Liver (tissue), 9 donors: Measurements from ENCODE around the gene LMBRD1. TPM values are rescaled to one million over a fixed set of nuclear protein-coding genes. Genes with fewer than 3 reads are reported as not detected.

Experiments
- DNase-seq: peaks from one replicate; pipeline ENCODE4 v3.0.0-alpha.2; 2017; ENCODE audit warnings: low spot score
- H3K27ac ChIP-seq, 2 donors: one replicate each; pipeline ENCODE4 v1.7.0; 2013; ENCODE audit warnings: inconsistent platforms in 2 of 2, low read length in 2 of 2, control low read depth in 1 of 2, low read depth in 1 of 2, mild to moderate bottlenecking in 1 of 2
- H3K27me3 ChIP-seq, 4 donors: one replicate each; pipeline versions ENCODE4 v1.6.1 to v1.7.0; 2013; ENCODE audit warnings: low read length in 3 of 4, inconsistent platforms in 1 of 4, mild to moderate bottlenecking in 1 of 4, moderate library complexity in 1 of 4; ENCODE audit not compliant: control insufficient read depth in 4 of 4, insufficient read depth in 4 of 4
- H3K36me3 ChIP-seq, 4 donors: one replicate each; pipeline versions ENCODE4 v1.6.1 to v1.7.0; 2013; ENCODE audit warnings: low read length in 3 of 4, mild to moderate bottlenecking in 3 of 4, low read depth in 1 of 4, moderate library complexity in 1 of 4; ENCODE audit not compliant: control insufficient read depth in 4 of 4, insufficient read depth in 3 of 4
- H3K4me1 ChIP-seq, 4 donors: one replicate each; pipeline versions ENCODE4 v1.6.1 to v1.7.0; 2013; ENCODE audit warnings: low read length in 3 of 4, mild to moderate bottlenecking in 3 of 4, moderate library complexity in 1 of 4; ENCODE audit not compliant: control insufficient read depth in 4 of 4, insufficient read depth in 4 of 4
- H3K4me3 ChIP-seq, 3 donors: one replicate each; pipeline versions ENCODE4 v1.6.1 to v1.7.0; 2013; ENCODE audit warnings: low read length in 3 of 3, control low read depth in 1 of 3, low read depth in 1 of 3, mild to moderate bottlenecking in 1 of 3
- H3K9ac ChIP-seq, 2 donors: one replicate each; pipeline ENCODE4 v1.7.0; 2013; ENCODE audit warnings: low read length in 2 of 2, mild to moderate bottlenecking in 2 of 2, moderate library complexity in 2 of 2, control low read depth in 1 of 2, low read depth in 1 of 2
- H3K9me3 ChIP-seq, 4 donors: one replicate each; pipeline versions ENCODE4 v1.6.1 to v1.7.0; 2013; ENCODE audit warnings: low read length in 3 of 4; ENCODE audit not compliant: control insufficient read depth in 4 of 4
- CTCF ChIP-seq: fragments of 150-350 bp; IDR thresholded peaks from 2 replicates; pipeline ENCODE4 v1.5.1; 2017; ENCODE audit warnings: improper control_type of control experiment, low read depth, low read length; ENCODE audit not compliant: missing input control
- HNF4A ChIP-seq, 2 donors: conservative IDR thresholded peaks; 2 replicates each; pipeline ENCODE4 v1.6.1; 2016; ENCODE audit warnings: antibody characterized with exemption in 2 of 2, mild to moderate bottlenecking in 2 of 2
- HNF4G ChIP-seq: IDR thresholded peaks from 2 replicates; pipeline ENCODE4 v1.6.1; 2016; ENCODE audit warnings: antibody characterized with exemption
- NR2F2 ChIP-seq: IDR thresholded peaks from 2 replicates; pipeline ENCODE4 v1.6.1; 2016; ENCODE audit warnings: antibody characterized with exemption
- RAD21 ChIP-seq, 2 donors: IDR thresholded peaks; 2 replicates each; pipeline ENCODE4 v1.6.1; 2016; ENCODE audit warnings: antibody characterized with exemption in 2 of 2, mild to moderate bottlenecking in 2 of 2
- REST ChIP-seq: IDR thresholded peaks from 2 replicates; pipeline ENCODE4 v1.6.1; 2016; ENCODE audit warnings: antibody characterized with exemption, mild to moderate bottlenecking
- RXRA ChIP-seq, 2 donors: IDR thresholded peaks; 2 replicates each; pipeline ENCODE4 v1.6.1; 2017 to 2018; ENCODE audit warnings: antibody characterized with exemption in 2 of 2, mild to moderate bottlenecking in 1 of 2
- YY1 ChIP-seq: IDR thresholded peaks from 2 replicates; pipeline ENCODE4 v1.6.1; 2016; ENCODE audit warnings: antibody characterized with exemption, mild to moderate bottlenecking
- ZBTB33 ChIP-seq: IDR thresholded peaks from 2 replicates; pipeline ENCODE4 v1.6.1; 2016; ENCODE audit warnings: antibody characterized with exemption
- WGBS: extraction: QIAGEN DNeasy Blood & Tissue Kit; methylation state at CpG from one replicate; pipeline ENCODE4 v1.1.7; 2013; 5-methylcytosine and 5-hydroxymethylcytosine counted together
- polyA plus RNA-seq, 2 donors: library from polyadenylated mRNA; stranded (reverse) in 1 of 2; unstranded in 1 of 2; fragments of 200-250 nt in 1 of 2; fragments of >200 nt in 1 of 2; fragmentation: Nextera tagmentation in 1 of 2; extraction: Ambion mirVana in 1 of 2; gene quantifications; one replicate each; pipeline versions ENCODE4 v1.2.1 to v1.2.3, GENCODE V29; 2013 to 2015
- total RNA-seq, 2 donors: library from RNA; depleted of rRNA; stranded (reverse); fragments of >200 nt; gene quantifications; one replicate each; pipeline ENCODE4 v1.2.3, GENCODE V29; 2014
- donor health status: healthy.
- donor health status: healthy.
- donor health status: healthy.
- donor health status: healthy.
- donor health status: healthy.

LMBRD1 gene
- total and polyA plus RNA-seq, 4 donors = 33.2 to 54.5 (median 43.3) TPM

- Histone ChIP-seq H3K9ac (peak overlapping the region; percentile 95 to 97), H3K36me3 (no peaks in the 10 kb centered on the region), H3K9me3 (no peaks in the 10 kb centered on the region), H3K27me3 (no peaks in the 10 kb centered on the region), H3K27ac (peak overlapping the region; percentile 98), H3K4me1 (peaks cover 11 to 27% (median 22%) of the 10 kb centered on the region in 4 donors), H3K4me3 (peak overlapping the region; percentile 85 to 90 (median 86))
- TF ChIP-seq REST (peak; percentile 60), RXRA (IDR thresholded peaks at IDR 0.05) (peak in 1 of 2 donors; percentile 31), RAD21 (IDR thresholded peaks at IDR 0.05) (no peak)
- no peak for DNase-seq
- under 1% methylated on average over 20 of the region's 20 CpGs for WGBS
Measured at GRCh38 chr6:69796073-69796641, 653 bp downstream of the LMBRD1 start.

GRCh38 chr6:69795469-69796072 lies 1.2 kb downstream of the LMBRD1 start:
- H3K4me1 ChIP-seq = peaks cover 11 to 32% (median 28%) of the 10 kb centered on the region in 4 donors

More at GRCh38 chr6:69795469-69796072, 1.2 kb downstream of the LMBRD1 start:
- peak; percentile 26 for TF ChIP-seq YY1
- peak; percentile 34 for TF ChIP-seq HNF4G
- peak; percentile 14 for TF ChIP-seq CTCF
- no peak for TF ChIP-seq ZBTB33
- peak; percentile 31 to 48 for TF ChIP-seq HNF4A (conservative IDR thresholded peaks at IDR 0.05)
- TF ChIP-seq RXRA (IDR thresholded peaks at IDR 0.05) = peak in 1 of 2 donors; percentile 19
- TF ChIP-seq RAD21 (IDR thresholded peaks at IDR 0.05) = peak in 1 of 2 donors; percentile 10
- TF ChIP-seq NR2F2 = no peak
- peak overlapping the region; percentile 95 to 97 for H3K9ac ChIP-seq
- DNase-seq = no peak
- no peaks in the 10 kb centered on the region for H3K36me3 ChIP-seq
- no peaks in the 10 kb centered on the region for H3K9me3 ChIP-seq
- 12% methylated on average over 5 of the region's 5 CpGs for WGBS
- H3K4me3 ChIP-seq = peak overlapping the region; percentile 85 to 90 (median 86)
- peak overlapping the region; percentile 98 for H3K27ac ChIP-seq
- H3K27me3 ChIP-seq = no peaks in the 10 kb centered on the region
